GM12864 (cell line): ENCODE data around the gene NCSTN.

ENCODE experiments used
- DNase-seq: peaks from one replicate; pipeline ENCODE4 v3.0.0-alpha.2; 2011; ENCODE audit warnings: low read depth
- H3K4me3 ChIP-seq: 2 replicates; pipeline ENCODE4 v1.5.1; 2011; ENCODE audit warnings: mild to moderate bottlenecking, low read depth, low read length, control low read depth
- CTCF ChIP-seq: IDR thresholded peaks from 2 replicates; pipeline ENCODE4 v1.5.1; 2011; ENCODE audit warnings: low read depth, mild to moderate bottlenecking, moderate library complexity, low read length, control low read depth, inconsistent platforms; ENCODE audit errors: missing control alignments

The NCSTN gene

GRCh38 chr1:160363951-160364735, 21.0 kb downstream of the NCSTN start:
- no peak for DNase-seq
- TF ChIP-seq CTCF: no peak
- H3K4me3 ChIP-seq: no peak overlapping the region

GRCh38 chr1:160365325-160365724, 22.1 kb downstream of the NCSTN start:
- H3K4me3 ChIP-seq: no peak overlapping the region
- no peak for DNase-seq
- TF ChIP-seq CTCF: no peak

- DNase-seq: no peak
- no peak for TF ChIP-seq CTCF
- no peak within 1 kb of the TSS for H3K4me3 ChIP-seq
Observed at GRCh38 chr1:160366731-160367515, 23.7 kb downstream of the NCSTN start, which contains the start of gene NHLH1. TSS of gene NHLH1 (plus strand) at chr1:160367071. CDS start at chr1:160370732, 3,661 bp downstream.

- no peak for TF ChIP-seq CTCF
- H3K4me3 ChIP-seq: no peak overlapping the region
- no peak for DNase-seq
Observed at GRCh38 chr1:160367516-160367900, 24.3 kb downstream of the NCSTN start.

GRCh38 chr1:160367934-160368923, 25.0 kb downstream of the NCSTN start:
- TF ChIP-seq CTCF: no peak
- no peak for DNase-seq
- H3K4me3 ChIP-seq: no peak overlapping the region

- TF ChIP-seq CTCF: no peak
- no peak for DNase-seq
Observed at GRCh38 chr1:160369087-160369486, 25.9 kb downstream of the NCSTN start.

More at GRCh38 chr1:160369087-160369486, 25.9 kb downstream of the NCSTN start:
- no peak overlapping the region for H3K4me3 ChIP-seq
